GM19468 (cell line): ENCODE results near the gene RRBP1.
"Not testable (repeated sequence)": the region's sequence is repeated elsewhere in the genome, so short reads cannot be mapped to it uniquely, and the experiment has no call there.

Experiments used
- ATAC-seq: cut with Tn5 transposase; IDR thresholded peaks from one replicate; pipeline ENCODE4 v1.9.1; 2021; ENCODE audit warnings: mild to moderate bottlenecking, moderate library complexity, moderate number of reproducible peaks; ENCODE audit not compliant: unreplicated experiment; ENCODE audit errors: extremely low read depth

RRBP1 gene

DNA sequence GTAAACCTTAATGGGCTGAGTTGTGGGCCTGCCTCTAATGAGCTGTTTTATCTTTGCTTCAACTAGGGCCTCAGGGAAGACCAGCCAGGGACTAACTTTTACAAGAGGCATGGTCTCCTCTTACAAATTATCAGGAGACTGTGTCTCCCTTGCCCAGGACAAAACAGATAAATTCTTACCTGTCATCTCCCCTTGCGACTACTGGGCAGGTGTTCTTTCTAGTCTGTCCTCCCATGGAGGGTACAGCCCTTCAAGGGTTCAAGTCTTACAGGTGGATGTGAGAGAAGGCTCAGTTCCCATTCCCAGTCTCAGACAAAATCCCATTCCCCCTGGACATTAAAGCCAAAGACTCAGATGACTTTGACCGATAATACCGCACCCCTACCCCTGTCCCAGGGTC, 13.6 kb downstream of the RRBP1 start:
- no peak for ATAC-seq

DNA sequence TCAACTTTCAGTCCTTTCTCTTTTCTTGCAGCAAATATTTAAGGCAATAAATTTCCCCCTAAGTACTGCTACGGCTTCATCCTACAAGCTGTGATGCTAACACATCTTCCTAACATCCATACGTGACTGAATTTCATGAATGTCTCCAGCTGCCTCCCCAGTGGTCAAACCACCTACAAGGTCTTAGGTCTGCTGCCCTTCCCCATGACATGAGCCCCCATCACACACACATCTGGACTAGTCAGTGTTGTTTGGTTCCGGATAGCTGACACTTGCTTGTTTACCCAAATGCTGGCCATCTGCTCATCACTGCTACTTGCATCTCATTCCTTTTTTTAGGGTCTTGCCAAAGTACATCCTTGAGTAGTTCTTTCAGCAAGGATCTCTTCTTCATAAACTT, 14.6 kb downstream of the RRBP1 start:
- ATAC-seq = no peak

- no peak for ATAC-seq
These were observed 15.6 kb downstream of the RRBP1 start for GRCh38 chr20:17666481-17666880.

- no peak for ATAC-seq
These were observed 16.3 kb downstream of the RRBP1 start for GRCh38 chr20:17665756-17666155.

GRCh38 chr20:17664025-17664633, 17.9 kb downstream of the RRBP1 start:
- ATAC-seq = no peak

- ATAC-seq = no peak
These were observed 18.6 kb downstream of the RRBP1 start for GRCh38 chr20:17663486-17663885.

- ATAC-seq = no peak
These were observed 19.0 kb downstream of the RRBP1 start for GRCh38 chr20:17663040-17663399.

DNA sequence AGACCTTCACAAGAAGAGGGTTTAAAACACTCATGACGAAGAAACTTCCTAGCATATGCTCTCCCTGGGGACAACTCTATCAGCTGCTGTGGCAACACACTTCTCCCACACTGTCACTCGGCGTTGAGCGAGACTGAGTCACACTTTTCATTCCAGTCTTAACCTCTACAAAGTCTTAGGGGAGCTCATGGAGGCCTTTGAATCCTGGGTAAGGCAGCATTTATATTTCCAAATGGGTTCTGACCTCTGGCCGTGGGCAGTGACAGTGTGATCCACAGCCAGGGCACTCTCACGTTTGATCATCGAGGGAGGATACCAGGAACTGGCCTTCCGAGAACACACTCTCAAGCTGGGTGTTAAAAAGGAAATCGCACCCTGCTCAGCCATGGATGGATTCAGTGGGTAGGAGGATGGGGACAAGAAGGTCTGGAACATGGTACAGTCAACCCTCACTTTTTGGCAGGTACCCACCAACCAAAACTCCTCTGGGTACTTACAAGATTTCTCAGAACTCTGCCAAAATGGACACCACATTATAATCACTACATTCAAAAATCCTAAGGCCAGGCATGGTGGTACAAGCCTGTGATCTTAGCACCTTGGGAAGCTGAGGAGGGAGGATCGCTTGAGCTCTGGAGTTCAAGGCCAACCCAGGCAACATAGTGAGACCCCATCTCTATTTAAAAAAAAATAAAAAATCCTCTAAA, 19.6 kb downstream of the RRBP1 start:
- no peak for ATAC-seq

- ATAC-seq = no peak
These were observed 20.8 kb downstream of the RRBP1 start for GRCh38 chr20:17661121-17661744.

DNA sequence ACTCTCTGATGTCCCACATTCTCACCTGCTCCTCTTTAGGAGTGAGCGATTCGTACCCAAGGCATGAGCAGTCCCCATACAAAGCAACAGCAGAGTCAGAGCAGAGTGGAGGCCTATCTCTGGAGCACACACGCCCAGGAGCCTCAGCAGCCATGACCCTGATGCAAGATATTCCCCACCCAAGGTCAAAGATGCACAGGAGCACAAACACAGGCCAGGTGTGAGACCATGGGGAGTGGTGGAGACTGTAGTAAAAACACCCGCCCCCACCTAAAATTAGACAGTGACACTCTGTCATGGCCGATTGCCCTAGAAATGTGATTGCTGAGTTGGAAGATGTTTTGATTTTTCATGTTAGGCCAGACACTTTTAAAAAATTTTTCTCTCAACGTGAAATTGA, 21.4 kb downstream of the RRBP1 start:
- no peak for ATAC-seq

DNA sequence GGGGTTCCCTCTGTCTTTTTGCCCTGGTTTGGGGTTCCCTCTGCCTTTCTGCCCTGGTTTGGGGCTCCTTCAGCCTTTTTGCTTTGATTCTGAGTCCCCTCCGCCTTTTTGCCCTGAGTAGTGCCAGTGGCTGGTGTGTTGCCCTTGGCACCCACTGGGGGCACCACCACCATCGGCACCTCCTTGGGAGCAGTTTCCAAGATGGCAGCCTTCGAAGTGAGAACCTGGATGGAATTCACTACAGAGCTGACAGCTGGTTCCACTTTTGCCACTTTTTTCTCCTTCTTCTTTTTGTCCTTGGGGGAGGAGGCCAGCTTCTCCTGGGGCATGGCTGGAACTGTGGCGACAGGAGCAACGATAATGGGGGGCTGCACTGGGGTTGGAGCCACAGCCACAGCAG, 22.2 kb downstream of the RRBP1 start:
- ATAC-seq = no peak

GRCh38 chr20:17659344-17659743, 22.7 kb downstream of the RRBP1 start:
- ATAC-seq = not testable (repeated sequence)

- ATAC-seq = no peak
These were observed 23.4 kb downstream of the RRBP1 start for GRCh38 chr20:17658648-17658993.

DNA sequence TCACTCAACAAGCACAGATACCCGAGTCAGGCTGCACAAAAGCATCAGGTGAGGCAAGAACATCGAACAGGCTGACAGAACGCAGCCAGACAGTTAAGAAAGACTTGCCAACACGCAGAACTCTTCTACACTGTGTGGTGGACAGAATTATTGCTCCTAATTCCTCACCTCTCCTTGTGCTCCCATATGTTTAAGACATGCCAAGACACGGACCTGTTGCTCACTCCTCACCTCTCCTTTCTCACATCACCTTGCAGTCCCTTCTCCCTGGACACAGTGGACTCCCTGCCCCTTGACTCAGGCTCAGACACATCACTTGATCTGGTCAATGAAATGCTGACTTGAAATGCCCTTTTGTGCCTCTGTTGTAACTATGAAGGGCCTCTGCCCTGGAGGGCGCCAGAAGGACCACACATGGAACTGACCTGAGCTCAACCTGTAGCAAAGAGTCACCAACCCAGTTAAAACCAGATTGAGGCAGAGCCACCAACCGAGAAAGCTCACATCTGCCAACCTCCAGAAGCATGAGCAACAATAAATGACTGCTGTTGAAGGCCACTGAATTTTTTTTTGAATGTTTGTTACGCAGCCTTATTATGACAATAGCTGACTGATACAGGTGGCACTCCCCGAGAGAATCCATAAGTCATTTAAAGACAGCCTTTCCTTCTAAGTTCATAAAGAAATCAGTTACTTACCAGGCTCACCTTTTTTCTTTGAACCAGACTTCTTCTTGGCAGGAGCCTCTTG, 24.0 kb downstream of the RRBP1 start:
- no peak for ATAC-seq

GRCh38 chr20:17657079-17657825, 24.8 kb downstream of the RRBP1 start:
- no peak for ATAC-seq

DNA sequence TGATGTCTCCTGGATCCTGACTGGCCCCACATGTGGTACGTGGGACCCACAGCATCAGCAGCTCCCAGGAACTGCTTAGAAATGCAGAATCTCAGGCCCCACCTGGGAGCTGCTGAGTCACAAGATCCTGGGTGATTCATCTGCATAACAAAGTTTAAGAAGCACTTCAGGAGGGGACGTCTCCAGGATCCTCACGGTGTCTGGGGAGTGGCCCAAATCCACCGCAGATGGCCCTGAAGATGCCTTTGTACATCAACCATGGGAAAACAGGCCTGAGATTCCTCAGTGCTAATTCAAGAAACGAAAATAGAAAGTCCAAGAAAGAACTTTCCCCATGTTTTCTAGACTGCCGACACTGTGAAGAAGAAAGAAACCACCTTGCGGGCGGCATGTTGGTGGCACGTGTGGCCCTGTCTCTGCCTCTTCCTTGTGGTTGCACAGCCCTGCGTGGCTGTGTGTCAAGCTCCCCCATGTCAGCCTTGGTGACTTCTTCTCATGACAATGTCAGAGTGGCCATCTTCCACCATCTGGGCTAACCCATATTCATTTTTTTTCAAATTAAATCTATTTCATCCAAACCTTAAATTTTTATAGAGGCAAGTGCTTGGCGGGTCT, 26.1 kb downstream of the RRBP1 start:
- no peak for ATAC-seq

GRCh38 chr20:17655286-17655651, 26.8 kb downstream of the RRBP1 start:
- no peak for ATAC-seq

GRCh38 chr20:17654649-17655285, 27.3 kb downstream of the RRBP1 start:
- no peak for ATAC-seq

DNA sequence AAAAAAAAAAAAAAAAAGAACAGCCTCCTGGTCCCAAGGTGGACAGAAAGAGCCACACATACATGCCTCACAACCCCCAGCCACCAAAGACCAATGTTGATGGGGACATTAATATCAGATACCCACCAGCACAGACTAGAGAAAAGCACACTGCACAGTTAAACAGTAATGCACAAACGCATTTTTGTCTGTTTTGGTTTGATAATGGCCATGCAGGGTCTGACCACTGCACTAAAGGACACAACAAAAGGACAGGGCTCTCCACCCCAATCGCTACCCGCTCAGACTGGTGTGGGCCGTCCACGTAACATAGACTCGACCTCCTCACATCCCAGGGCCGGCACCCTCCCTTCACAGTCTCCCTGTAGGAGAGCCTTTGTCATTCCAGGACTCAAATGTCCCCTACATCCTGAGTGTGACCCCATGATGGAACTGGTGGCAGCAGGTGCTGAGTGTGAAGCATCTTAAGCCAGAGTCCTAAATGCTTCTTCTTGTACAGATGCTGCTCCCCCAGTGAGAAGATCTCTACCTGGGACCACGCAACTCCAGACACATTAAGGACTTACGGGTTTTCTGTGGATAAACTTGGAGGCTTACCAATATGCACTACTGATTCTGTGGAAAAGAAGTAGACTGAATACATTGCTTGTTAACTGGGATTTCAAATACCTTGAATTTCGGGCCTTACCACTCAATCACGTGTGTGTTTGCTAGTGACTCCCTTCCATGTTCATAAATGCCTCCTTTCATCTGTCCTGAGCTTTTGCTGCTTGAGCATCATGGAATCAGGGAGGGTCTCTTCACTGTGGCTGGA, 28.0 kb downstream of the RRBP1 start:
- ATAC-seq = no peak
